HG03025 (cell line): Measurements from ENCODE around the gene XRCC4.
A peak's percentile ranks its signal among the peaks of the same experiment; 100 is the strongest.

Source experiments
- ATAC-seq: cut with Tn5 transposase; IDR thresholded peaks from one replicate; pipeline ENCODE4 v1.9.1; 2021; ENCODE audit warnings: mild to moderate bottlenecking, moderate library complexity; ENCODE audit not compliant: unreplicated experiment, low FRiP score

Gene XRCC4

DNA sequence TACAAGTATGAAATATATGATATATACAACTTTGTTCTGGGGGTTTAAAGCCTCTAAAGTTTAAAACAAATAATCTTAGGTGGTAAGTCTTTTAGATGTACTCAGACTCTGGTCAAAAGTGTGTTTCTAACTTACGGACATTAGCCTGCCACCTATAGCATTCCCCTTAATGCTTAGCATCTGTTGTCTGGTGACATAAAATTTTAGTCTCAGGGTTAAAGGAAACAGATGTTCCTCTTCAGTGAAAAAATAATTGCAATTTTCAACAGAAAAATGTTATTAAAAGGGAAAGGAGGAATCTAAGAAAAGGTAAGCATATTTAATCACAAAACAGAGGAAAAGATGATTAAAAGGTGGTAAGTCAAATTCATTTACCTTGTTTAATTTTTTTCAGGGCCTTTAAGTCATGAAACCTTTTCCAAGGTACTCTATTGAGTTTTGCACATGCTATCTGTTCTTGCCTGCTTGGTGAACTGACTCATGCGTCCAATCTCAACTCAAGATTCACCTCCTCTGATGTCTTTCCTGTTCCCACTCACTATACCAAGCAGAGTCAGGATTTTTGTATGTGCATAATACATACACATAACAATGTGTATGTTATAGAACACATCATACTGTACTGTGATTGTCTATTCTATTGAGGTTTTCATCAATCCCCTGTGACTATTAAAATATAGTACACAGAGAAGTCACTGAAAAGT is 8.1 kb upstream of the XRCC4 start:
- ATAC-seq: no peak

DNA sequence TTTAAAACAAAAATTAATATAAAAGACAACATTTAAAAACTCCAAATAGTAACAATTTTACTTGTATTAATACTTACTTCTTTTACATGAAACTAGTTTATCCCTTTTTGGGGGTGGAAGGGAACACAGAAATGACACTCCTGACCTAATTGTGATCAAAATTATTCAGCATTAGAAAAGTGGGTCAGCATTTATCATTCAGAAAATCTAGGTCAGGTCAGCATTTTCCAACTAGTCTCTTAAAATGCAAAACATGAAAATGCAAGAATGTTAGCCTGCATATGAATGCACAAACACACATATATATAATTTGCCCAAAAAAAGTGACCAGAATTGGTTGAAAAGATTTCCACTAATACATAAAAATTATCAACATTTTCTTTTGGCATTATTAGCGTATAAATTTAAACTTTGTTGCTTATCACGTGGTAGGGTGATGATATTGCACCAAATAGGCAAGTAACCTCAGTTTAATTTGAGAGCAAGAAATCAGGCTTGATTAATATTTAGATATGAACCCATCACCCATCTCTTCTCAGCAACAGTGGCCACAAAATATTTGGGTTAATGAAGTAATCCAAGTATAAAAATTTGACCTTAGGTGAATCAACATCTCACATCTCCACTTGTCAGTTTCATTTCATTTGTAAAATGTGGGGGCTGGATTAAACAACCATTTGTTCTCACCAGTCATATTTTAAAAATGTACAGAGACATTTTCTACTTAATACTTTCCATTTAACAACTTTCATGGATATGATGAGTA is 5.9 kb upstream of the XRCC4 start:
- ATAC-seq: no peak

DNA sequence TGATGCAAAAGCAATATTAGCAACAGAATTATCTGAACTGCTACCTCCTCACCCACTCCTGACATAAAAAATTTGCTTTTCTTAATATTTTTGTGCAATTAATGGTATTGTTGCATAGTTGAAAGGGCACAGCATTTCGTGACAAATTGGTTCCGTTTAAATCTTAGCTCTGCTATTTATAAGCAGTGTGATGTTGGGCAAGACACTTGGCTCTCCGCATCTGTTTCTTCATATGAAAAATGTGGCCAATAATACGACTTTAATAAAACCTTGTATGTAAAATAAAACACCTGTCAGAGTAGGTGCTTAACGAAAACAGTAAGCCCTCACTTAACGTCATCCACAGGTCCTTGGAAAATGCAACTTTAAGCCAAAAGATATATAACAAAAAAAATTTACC is 4.4 kb upstream of the XRCC4 start:
- ATAC-seq: no peak

DNA sequence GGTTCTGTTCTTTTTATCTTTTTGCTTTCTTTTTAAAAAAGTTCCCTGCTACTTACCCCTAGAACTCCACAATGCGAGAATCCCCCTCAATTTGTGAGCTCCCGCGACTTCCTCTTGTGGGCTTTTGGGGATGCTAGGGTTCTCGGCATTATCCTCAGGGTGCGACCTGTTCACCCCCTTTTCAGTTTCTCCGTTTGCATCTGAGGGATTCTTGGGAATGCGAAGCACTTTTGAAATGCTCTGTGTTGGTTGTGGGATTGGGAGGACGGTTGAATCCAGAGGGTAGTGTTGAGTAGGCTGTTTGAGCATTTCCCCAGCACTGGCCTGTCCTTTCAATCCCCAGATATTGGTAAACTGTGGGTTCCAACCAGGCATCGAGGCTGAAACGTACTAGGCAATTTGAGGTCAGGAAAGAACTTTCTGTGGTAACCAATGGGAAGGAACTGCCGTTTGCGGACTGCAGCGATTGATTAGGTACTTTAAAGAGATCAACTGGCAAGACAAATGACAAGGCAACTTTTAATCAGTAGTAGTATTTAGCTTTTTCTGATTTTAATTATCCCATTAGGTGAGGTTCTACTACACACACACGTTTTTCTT is 415 bp downstream of the XRCC4 start:
- peak; percentile 4 for ATAC-seq

DNA sequence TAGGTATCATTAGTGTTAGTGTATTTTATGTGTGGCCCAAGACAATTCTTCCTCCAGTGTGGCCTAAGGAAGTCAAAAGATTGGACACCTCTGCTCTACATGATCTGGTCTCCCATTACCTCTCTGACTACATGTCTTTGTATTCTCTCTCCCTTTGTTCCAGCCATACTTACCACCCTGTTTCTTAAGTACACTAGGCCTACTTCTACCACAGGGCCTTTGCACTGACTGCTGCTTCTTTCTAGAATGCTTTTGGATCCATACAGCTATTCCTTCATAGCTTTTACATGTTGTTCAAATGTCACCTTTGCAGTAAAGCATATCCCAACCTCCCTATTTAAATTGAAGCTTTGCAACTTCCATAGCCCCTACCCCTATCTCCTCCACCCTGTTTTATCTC is 5.4 kb downstream of the XRCC4 start:
- no peak for ATAC-seq

DNA sequence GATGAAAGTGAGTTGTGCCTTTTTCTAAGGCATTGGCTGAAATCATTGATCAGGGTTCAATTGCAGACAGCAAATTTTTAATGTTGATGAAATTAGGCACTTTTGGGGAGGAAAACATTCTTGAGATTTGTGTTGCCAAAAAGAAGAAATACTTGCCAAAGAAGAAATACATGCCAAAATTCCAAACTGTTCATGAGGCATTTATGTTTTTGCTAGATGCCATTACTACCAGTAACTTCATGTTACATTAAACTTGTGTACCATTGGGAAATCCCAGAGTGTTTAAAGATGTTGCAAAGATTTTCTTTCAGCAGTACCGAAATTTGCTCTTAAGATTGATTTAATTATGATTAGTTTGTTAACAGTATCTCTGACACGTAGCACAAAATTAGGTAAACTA is 7.0 kb downstream of the XRCC4 start:
- no peak for ATAC-seq

DNA sequence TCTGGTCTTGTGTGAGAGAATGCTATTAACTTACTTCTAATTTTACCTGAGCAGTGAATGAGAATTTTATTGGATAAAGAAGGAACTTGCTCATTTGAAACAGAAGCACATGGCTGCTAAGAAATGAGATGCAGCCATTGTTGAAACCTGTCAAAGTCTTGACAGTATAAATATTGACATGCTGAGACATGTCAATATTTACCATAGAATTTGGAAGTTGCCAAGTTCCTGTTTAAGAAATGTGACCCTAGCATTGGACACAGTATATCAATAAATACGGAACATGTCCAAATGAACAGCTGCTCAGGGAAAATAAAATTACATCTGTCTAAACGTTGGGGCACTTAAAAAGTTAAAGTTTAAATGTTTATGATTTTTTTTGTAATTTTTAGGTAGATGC is 7.8 kb downstream of the XRCC4 start:
- ATAC-seq: no peak

DNA sequence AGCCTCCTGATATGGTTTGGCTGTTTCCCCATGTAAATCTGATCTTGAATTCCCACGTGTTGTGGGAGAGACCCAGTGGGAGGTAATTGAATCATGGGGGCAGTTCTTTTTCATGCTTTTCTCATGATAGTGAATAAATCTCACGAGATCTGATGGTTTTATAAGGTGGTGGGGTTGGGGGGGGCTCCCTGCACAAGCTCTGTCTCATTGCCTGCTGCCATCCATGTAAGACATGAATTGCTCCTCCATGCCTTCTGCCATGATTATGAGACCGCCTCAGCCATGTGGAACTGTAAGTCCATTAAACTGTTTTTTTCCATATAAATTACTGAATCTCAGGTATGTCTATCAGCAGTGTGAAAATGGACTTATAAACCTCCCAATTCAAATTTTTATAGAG is 12.8 kb downstream of the XRCC4 start:
- no peak for ATAC-seq

DNA sequence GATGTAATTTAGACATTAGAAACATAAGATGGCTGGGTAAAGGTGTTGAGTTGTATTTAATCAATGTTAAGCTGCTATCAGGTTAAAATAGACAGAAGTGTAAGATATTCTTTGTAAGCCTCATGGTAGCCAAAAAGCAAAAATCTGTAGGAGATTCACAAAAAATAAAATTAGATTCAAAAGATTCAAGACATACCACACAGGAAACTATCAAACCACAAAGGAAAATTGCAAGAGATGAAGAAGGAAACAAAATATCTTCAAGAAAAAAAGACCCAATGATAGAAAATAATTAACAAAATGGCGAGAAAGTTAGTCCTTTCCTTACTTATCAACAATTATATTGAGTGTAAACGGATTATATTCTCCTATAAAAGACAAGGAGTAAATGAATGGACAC is 15.3 kb downstream of the XRCC4 start:
- no peak for ATAC-seq

DNA sequence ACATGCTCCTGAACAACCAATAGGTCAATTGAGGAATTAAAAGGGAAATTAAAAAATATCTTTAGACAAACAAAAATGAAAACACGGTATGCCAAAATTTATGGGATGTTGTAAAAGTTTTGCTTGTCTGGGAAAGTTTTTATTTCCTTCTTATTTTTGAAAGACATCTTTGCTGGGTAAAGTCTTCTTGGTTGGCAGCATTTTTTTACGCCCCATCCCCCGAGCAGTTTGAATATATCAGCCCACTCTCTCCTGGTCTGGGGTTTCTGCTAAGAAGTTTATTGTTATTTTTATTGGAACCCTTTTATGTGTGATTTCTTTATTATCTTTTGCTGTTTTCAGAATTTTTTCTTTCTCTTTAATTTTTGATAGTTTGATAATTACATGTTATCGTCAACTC is 16.3 kb downstream of the XRCC4 start:
- no peak for ATAC-seq

DNA sequence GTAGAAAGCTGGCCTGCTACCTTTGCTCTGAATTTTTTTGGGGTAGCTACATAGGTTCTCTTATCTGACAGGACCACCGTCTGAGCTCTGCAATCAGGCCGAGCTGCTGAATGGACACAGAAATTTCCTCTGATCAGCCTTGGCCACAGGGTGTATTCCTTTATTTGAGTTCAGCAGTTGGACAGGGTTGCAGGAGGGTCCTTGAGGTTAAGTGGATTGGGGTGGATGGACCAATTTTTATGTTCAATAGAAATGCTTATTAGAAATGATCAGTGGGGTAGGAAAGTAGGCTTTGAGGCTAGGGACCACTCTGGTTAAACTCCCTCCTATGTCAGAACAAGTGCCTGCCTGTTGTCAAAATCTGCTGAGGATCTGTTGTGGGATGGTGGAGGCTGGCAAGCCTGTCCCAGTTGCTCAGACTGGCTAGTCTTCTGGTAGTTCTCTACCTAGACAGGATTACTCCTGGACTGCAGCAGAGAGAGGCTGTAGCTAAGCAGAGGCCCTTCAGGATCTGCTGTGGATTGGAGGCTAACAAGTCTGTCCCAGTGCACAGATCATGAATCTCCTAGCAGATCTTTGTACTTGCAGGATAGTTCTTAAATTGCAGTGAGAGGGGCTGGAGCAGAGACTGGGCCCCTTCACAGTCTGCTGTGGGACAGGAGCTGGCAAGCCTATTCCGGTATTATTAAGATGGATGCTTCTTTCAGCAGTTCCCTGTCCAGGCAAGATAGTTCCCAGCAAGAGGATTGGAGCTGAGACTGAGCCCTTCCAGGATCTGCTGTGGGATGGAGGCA is 18.0 kb downstream of the XRCC4 start:
- no peak for ATAC-seq

DNA sequence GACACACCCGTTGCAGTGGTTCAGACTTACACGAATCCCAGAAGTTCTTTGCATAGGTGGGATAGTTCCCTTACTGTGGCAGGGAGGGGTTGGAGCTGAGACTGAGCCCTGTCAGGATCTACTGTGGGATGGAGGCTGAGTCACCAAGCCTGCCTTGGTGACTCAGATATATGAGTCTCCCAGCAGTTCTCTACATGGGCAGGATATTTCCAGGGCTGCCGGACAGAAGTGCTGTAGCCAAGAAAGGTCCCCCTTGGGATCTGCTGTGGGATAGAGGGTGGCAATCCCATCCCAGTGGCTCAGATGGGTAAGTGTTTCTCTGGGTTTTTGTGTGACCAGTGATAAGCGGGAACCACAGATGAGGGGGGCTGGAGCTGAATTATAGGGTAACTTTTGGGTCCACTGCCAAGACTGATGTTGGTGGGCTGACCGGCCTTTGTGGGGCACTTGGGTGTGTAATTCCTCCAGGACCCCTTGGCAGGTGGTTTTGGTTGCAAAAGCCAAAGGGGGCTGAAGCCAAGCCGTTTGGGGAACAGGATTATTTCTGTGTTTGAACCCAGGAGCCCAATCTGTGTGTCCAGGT is 18.7 kb downstream of the XRCC4 start:
- no peak for ATAC-seq

DNA sequence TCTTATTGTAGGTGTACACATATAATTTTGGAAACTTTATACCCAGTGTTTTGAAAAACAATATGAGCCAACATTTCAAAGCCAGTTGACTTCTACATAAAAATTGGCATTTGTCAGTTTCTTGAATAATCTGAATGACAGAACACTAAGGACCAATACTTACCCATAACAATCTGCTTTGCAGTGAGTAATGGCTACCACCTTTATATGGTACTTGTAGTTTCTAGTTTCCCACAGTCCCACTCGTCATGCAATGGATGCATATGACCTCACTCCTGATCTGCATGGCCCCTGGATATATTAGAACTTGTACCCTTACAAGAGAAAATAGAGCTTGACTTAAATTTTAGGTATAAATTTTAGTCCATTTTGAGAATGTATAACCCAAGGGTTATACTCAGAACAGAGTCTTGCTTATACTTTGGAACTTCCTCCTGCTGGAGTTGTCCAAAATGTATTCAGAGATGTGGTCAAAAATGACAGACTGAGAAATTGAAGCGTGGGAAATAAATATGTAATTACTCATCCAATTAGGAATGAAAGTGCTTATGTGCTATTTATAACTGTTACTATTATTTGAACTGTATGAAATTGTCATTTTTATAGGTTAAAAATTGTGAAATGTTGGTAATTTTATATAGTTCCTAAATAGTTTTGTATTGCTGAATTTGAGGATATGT is 19.5 kb downstream of the XRCC4 start:
- ATAC-seq: no peak

DNA sequence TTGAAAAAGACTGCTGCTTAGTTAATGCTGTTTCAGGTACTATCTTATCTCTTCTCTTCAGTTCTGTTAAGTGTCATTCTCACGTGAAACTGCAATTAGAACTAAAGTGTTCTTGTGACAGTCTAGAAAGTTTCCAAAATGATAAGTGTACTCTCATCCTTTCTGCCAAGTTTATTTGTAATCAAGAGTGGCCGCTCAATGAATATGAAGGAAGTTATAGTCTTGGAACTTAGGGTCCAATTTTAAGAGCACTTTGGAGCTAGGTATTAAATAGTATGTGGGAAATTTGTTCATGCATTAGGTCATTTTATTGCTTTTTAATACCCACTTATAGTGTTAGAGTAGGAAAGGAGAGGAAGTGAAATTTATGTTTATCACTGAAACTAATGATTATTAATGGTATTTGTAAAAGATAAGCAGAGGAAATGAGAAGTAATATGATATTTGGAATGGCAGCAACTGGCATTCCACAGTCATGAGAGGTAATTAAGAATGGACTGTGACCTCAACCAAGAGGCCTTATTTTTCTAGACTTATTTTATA is 20.4 kb downstream of the XRCC4 start:
- ATAC-seq: no peak

DNA sequence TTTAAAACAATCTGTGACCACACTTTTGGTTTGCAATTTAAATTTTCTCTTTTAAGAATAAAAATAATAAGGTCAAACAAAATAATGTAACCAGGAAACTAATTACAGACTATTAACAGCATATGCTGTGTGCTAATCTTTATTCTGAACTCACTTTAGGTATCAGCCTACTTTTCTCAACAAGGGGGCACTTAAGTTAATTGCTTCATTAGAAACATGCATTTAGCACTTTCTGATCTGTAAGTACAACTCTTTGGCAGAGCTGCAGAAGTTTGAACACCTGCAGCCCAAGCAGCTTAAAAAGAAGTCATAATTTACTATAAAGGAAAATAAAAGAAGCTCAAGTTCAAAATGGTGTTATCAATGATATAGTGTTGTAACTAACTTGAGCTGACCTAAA is 21.7 kb downstream of the XRCC4 start:
- ATAC-seq: no peak

DNA sequence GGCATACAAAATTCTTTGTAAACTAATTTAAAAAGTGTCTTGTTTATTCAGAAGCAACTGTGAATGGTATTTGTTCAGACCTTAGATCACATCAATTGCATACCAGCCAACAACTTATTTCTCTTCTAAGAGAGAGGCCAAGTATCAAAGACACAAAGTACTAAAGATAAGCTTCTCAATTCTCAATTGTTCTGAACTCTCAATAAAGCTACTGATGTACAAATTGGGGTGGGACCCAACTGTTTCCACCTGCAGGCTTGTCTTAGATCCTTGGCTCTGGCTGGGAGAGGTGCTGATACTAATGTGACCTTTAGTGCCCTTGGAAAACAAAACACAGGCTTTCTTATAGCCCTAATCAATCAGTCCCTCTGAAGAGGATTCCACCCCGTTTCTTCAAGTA is 22.1 kb downstream of the XRCC4 start:
- no peak for ATAC-seq

DNA sequence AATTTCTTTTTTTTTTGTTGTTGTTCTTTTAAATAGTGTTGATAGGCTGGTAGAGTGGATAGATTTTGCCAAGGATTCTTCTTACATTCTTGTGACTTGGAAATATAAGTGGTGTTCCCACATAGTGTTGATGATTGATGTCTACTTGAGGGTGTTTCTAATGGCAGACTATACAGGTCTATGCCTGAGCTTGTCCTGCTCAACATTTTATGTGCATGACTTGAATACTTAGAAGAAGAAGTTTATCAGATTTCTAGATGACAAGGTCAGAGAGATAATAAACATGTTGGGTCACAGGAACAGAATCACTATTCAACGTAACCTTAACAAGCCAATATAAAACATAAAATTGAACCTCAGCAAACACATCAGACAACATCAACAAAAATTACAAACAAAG is 24.2 kb downstream of the XRCC4 start:
- no peak for ATAC-seq

DNA sequence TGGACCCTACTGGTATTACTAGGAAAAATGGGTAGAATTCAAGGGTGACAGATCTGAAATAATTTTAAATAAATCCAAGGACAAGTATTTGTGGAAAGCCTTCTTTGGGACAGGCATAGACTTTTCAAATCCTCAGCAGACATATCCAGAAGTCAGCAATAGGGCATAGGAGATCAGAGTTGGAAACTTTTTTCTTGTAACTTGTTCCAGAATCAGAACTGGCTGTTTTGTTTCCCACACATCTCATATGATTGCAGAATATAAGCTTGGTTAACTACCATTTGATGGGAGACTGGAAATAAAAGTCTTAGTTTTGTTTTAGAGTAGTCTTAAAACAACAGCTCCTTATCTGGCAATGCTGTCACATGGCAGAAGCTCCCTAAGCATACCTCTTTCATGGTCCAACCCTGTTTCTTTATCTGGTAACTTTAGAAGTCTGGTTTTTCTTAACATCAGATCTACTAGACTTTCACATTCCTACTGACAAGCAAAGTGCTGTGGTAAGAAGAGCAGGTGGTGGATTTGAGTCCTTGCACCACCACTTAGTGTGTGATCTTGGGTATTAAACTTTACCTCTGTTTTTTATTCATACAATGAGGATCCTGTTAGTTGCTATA is 25.1 kb downstream of the XRCC4 start:
- no peak for ATAC-seq

DNA sequence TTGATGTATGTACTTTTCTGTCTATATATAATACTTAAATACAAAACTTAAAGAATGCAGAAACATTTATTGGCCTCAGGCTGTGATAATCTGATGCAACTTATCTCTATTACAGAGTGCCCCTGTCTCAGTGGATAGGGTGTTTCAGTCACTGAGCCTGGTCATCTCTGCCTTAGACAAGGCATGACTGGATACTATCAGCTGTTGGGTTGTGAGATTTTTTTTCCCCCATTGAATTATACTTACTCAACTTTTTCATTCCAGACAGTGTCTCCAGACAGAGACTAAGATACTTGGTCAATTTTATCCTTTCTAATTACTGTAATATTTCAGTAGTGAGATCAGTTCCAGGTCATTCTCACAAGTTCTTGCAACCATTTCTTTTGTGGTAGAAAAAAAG is 26.7 kb downstream of the XRCC4 start:
- ATAC-seq: no peak
